Inflammatory macrophage treated with lipopolysaccharide for 1 hour (primary cell): ENCODE measurements around the gene GRHL1.

Experiments
- DNase-seq, 2 donors: peaks; one replicate each; pipeline ENCODE4 v3.0.0-alpha.2; 2020 to 2022

GRHL1 gene

DNA sequence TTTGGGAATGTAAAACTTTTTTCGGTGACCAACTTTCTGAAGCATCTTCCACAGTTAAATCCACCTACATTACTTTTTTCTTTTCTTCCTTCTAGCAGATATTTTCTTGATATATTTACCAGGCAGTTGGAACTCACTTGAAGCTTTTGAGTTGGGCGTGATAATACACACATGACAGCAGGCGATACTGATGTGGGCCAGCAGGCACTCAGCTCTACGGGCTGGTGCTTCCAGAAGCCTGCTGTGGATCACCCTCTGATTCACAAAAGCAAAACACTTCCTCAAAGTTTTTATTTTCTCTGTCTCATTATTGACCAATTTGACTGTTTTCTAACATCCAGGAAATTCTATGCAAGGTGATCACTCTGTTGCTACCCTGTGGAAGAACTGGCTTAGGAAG is 22.9 kb downstream of the GRHL1 start:
- DNase-seq, result no peak

DNA sequence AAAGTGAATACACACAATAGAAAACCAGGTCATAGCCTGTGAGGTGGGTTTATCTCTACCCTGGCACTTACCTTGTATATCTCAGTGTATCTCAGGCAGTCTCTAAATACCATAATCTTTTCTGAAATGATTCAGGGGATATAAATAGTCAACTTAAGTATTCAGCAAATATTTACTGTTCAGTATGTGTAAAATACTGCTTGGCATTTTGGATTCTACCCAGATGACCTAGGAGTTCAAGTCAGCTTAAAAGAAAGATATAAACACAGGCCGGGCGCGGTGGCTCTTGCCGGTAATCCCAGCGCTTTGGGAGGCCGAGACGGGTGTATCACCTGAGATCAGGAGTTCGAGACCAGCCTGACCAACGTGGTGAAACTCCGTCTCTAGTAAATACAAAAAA is 23.8 kb downstream of the GRHL1 start:
- no peak for DNase-seq

DNA sequence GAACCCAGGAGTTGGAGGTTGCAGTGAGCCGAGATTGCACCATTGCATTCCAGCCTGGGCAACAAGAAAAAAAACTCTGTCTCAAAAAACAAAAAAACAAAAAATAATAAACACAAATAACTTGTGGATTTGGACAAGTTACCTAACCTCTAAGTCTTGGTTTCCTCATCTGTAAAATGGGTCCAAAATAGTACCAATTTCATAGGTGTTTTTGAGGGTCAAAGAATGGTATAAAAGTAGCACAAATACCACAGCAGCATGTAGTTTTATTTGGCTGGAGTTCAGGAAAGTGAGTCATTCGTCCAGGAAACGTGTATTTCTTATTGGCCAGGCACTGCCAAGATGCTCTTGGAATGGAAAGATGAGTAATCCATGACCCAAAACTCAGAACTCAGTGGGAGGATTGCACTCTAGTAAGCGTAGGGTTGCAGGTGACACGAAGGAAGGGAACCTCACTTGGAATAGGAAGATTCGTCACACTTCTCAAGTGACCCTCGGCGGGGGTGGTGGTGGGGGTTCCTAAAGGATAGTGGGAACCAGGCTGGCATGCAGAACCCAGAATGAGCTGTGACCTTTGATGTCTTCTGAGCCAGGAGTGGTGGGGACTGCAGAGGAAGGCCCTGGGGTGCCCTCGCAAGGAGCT is 24.4 kb downstream of the GRHL1 start:
- DNase-seq, result peak; percentile 59 to 81

DNA sequence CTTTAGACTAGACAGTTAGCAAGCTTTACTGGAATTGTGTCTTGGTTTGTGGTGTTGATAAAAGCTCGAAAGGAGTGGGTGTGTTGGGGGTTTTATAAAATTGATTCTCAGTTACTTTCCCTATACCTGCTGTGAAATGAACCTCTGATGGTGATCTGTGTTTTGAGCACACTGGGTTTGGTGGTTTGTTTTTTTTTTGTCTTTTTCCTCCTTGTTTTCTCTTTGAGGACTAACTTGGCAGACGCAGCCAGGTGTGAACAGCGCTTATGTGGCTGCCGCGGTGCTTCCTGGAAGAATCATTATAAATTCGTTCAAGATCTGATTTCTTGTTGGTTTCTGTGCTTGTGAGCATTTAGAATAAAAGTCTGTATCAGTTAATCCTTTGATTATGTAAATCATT is 28.5 kb downstream of the GRHL1 start:
- DNase-seq, result no peak

DNA sequence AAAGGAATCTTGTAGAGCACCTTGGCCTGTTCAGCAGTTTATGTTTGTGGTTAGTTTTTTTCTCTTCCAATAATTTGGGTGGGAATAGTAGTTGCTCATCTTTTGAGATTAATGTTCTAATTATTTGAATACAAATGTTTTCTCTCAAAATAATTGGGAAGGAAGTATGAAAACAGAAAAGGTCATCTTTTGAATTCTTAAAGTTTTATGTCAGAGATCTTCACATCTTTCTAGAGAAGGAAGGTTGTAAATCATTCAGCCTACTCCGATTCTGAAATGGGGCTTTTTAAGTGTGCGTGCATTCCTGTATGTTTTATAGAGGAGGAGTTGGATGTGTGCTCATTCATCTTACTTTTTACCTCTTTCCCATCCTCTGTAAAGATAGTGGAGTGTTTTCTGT is 29.0 kb downstream of the GRHL1 start:
- no peak for DNase-seq

DNA sequence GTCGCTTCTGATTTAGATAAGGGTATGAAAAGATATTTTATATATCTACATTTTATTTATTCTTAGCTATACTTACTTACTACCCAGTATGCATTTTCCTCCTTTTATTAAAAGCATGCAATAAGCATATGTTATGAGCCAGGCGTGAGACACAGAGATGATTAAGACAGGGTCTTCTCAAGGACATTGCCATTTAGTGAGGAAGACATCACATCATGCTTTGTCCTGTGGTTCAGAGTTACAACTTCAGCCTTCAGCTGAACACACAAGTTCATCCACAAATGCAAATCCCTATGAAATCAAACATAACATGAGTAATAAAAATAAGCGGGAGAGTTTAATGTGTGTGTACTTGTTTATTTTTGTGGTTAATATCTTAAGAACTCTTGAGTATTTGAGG is 30.2 kb downstream of the GRHL1 start:
- no peak for DNase-seq

DNA sequence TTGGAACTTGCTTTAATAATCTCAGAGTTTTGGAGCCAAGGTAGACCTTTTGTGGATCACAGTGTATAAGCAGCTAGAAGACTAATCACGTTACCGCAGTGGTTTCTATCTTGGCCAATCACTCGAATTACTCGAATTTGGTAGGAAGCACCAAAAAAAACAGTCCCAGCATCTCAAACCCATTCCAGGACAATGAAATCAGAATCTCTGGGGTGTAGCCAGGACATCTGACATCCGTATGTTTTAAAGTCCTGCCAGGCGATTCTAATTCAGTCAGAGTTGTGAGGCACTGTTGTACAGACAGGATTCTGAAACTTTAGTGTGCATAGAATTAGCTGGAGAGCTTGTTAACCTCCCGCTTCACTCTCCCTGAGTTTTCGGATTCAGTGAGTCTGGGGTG is 30.8 kb downstream of the GRHL1 start:
- DNase-seq, result no peak

DNA sequence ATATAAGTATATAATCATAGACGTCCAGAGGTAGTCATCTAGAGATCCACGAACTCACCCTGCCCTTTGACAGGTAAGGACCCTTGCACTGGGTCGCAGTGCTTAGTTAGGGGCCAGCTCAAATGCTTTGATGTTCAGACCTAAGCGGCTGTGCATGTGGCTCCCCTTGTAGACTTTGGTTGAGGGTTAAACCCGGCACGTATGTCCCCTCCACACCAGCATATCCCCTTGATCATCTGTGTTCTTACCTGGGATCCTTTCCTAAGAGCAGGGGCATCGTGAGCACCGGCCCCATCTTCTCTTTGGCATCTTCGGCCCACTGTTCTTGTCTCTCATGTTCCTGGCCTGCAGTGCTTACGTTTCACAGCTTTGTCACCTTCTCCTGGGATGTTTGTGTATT is 31.4 kb downstream of the GRHL1 start:
- no peak for DNase-seq

GRCh38 chr2:9983401-9984216 is 32.1 kb downstream of the GRHL1 start:
- no peak for DNase-seq

DNA sequence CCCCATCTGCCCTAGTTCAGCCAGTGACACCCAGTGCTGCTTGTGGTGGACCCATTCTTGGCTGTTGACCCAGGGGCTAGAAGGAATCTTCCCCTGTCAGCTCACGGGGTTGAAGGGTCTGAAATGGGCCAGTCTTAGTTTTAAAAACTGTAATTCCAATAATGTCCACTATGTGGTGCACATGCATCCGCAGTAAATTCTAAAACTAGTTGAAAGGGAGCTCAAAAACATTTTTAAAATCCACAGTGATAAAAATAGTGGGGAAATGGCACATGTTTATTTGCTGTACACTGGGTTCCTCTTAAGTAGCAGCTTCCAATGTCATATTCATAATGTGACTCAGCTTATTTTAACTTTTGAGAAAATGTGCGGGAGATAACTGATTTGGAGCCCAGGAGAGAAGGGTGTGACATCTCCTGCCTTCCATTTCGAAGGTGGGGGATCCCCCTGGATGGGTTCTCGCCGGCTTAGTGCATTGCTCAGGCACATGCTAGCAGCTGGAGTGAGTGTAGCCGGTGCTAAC is 32.8 kb downstream of the GRHL1 start:
- peak; percentile 59 to 91 for DNase-seq

- peak in 1 of 2 donors; percentile 52 for DNase-seq
Measured at GRCh38 chr2:9984871-9985480, 33.5 kb downstream of the GRHL1 start.

DNA sequence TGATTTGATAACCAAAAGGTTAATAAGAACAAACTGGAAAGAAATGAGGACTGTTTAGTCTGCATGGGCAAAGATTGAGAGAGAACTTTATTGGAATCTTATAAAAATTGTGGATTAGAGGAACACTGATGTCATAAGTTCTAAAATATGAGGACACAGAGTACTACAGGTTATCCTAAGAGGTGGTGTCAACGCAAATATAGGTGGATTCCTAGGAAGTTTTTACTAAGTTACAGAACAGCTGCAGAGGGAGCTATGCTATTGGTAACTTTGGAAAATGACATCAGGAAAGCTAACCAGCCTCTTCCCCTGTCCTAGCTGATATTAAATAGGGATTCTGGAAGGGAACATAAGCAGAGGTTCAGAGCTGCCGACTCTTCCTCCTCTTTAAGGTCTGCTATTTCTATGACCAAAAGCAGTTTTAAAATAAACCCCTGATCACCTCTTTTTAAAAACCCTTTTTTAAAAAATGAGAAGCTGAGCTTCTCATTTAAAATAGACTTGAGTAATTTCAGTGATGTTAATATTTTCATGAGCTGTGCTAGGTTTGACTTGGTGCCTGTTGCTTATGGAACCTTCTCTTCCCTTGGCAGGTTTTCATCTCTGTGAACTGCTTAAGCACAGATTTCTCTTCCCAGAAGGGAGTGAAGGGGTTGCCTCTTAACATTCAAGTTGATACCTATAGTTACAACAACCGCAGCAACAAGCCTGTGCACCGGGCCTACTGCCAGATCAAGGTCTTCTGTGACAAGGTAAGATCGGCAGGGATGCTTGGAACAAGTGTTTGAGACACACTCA is 34.2 kb downstream of the GRHL1 start:
- no peak for DNase-seq

- DNase-seq, result no peak
Measured at GRCh38 chr2:9988320-9988719, 36.8 kb downstream of the GRHL1 start.

DNA sequence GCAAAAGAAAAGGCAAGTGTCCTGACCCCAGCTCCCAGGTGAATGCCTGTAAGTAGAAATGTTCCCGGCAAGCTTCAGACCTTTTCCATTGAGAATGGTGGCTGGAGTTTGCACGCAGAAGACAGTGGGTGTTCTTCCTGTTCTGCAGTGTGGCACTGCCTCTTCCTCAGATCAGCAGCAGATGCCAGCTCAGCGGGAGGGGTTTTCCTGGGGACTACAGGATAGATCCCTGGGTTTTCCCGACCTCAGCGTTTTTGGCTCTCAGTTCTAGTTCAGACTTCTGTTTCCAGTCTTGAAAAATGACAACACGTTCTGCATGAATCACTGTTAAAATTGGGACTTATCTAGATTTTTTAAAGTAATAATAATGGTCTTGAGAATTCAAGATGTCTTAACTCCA is 39.2 kb downstream of the GRHL1 start:
- peak; percentile 92 to 95 for DNase-seq

GRCh38 chr2:9991221-9991620 is 39.7 kb downstream of the GRHL1 start:
- no peak for DNase-seq

- DNase-seq, result peak; percentile 62 to 76
Measured at GRCh38 chr2:9991829-9992273, 40.4 kb downstream of the GRHL1 start.

- no peak for DNase-seq
Measured at GRCh38 chr2:9992427-9993187, 41.1 kb downstream of the GRHL1 start.

DNA sequence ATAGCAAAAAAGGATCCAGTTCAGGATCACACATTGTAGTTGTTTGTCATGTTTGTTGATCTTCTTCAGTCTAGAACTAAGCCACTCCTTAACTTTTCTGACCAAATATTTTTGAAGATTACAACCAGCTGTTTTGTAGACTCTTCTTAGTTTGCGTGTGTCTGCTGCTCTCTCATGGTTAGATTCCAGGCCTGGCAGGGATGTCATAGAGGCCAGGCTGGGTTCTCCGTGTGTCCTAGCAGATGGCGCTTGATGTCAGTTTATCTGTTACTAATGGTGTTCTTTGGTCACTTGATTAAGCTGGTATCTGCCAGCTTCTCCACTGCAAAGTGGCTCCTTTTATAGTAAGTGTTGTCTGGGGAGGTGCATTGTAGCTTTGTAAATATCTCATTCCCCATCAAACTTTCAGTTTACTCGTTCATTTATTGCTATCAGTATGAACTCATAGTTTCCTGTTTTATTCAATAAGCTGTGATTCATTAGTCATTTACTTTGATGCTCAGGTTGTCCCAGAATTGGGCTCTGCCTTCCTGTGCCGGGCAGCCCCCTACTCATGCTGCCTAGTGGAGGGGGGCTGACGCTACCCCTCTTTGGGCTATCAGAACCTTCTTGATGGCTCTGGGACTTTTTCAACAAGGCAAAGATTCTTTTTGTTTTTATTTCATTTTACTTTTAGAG is 42.1 kb downstream of the GRHL1 start:
- no peak for DNase-seq

DNA sequence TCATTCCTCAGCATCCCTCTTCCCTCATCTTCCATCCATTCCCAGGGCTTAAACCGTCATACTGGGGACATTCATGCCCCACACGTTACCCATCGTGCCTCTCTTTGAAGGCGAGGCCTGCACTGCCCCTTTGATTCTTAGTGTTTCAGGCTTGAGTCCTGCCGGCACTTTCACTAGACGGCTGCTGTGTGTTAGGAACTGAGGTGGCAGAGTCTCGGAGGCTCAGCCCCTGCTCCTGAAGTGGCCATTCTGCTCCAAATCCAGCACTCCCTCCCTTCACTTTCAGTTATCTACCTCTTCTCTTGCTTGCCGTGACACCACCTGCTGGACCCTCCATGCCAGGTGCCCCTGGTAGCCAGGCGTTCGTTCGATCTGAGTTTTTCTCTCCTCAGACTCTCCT is 43.0 kb downstream of the GRHL1 start:
- DNase-seq, result no peak

GRCh38 chr2:9995059-9995458 is 43.6 kb downstream of the GRHL1 start:
- no peak for DNase-seq

- no peak for DNase-seq
Measured at GRCh38 chr2:9996321-9996720, 44.8 kb downstream of the GRHL1 start.

DNA sequence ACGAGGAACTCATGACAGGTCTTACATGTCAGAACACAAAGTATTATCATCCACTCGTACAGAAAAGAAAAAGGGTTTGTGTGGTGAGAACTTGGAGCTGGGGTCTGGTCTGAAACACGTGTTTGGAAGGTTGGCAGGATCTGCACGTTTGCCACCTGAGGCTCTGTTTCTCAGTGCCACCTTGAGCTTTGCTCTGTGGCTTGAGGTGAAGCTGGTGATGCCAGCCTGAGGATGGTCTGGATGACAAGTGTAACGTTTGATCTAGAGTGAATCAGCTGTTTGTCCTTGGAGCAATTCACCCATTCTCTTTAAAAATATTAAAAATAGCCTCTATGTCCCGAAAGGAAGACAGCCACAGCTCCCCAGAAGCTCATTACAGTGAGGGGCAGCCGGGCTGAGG is 46.4 kb downstream of the GRHL1 start:
- DNase-seq, result no peak
